ENCODE data around the gene CNNM4.

GRCh38 chr2:96770442-96771202, 9.9 kb downstream of the CNNM4 start:
- TF ChIP-seq RELA (CRISPR knock-in tag; IDR thresholded peaks at IDR 0.05; ENCODE audit: borderline replicate concordance) (no peak), MXD4 (CRISPR knock-in tag; IDR thresholded peaks at IDR 0.05; ENCODE audit: borderline replicate concordance) (no peak), SP1 (CRISPR knock-in tag; conservative IDR thresholded peaks at IDR 0.05) (no peak), CTCF (IDR thresholded peaks at IDR 0.05) (no peak), ATF3 (CRISPR knock-in tag; conservative IDR thresholded peaks at IDR 0.05) (no peak), JUN (CRISPR knock-in tag; IDR thresholded peaks at IDR 0.05) (no peak)

Data from WTC11 (cell line).